ENCODE results near the gene ACAD8.

DNA sequence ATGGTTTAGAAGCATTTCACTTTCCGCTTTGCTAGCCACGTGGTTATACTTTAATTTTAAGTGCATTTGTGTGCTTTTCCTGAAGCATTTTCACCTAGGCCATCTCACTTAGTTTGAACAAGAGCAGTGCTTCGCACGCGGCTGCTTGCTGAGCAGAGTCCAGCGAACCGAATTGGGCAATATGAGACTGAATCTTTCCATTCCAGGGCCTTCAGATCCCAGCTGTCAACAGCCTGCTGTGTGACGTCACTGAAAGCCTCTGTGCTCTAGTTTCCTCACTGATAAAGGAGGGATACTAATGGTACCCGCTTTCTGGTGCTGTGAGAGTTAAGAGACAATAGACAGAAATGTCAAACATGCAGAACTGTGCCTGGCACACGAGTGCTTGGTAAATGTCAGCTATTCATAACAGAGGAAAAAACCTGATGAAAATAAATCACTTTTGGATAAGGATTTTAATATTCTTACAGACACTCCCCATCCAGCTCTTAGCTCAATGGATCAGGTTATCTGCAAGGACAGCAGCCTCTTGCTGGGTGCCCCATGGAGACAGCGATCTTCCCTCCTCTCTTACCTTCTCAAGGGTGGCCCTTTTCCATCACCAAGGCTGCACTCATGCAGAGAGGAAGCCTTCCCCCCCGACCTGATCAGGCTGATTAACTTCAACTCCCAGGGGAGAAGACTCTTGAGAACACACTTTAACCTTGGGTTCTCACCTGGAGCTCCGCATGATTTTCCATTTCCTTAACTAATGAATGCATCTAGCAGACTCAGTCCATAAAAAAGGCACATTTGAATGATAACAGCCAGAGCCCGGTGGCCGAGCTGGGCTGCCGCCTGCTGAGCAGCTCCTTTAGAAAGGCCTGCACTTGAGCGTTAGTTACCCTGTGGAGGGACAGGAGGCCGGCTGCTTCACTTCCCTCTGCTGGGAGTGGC is 19.3 kb downstream of the ACAD8 start:
- TF ChIP-seq, protein P1, sequence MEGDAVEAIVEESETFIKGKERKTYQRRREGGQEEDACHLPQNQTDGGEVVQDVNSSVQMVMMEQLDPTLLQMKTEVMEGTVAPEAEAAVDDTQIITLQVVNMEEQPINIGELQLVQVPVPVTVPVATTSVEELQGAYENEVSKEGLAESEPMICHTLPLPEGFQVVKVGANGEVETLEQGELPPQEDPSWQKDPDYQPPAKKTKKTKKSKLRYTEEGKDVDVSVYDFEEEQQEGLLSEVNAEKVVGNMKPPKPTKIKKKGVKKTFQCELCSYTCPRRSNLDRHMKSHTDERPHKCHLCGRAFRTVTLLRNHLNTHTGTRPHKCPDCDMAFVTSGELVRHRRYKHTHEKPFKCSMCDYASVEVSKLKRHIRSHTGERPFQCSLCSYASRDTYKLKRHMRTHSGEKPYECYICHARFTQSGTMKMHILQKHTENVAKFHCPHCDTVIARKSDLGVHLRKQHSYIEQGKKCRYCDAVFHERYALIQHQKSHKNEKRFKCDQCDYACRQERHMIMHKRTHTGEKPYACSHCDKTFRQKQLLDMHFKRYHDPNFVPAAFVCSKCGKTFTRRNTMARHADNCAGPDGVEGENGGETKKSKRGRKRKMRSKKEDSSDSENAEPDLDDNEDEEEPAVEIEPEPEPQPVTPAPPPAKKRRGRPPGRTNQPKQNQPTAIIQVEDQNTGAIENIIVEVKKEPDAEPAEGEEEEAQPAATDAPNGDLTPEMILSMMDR (IDR thresholded peaks at IDR 0.05), result no peak
- no peak for TF ChIP-seq POLR2A (IDR thresholded peaks at IDR 0.05)

All from right lobe of liver (tissue), 4 donors.